Prostate gland (tissue), 2 donors: Measurements from ENCODE around the gene SPTBN4.

Experiments
- POLR2A ChIP-seq: fragments of 450-650 bp; IDR thresholded peaks from one replicate; pipeline ENCODE4 v1.6.1; 2016; ENCODE audit warnings: antibody characterized with exemption, mild to moderate bottlenecking
- TF ChIP-seq, protein P1 (sequence below), 4 experiments: fragments of 200-600 bp in 2 of 4; fragments of 450-650 bp in 2 of 4; sonication (generic) in 2 of 4; IDR thresholded peaks; 1 replicate in 3 of 4; 2 replicates in 1 of 4; pipeline ENCODE4 v1.5.1; 2016 to 2019; ENCODE audit warnings: antibody characterized with exemption in 4 of 4, mild to moderate bottlenecking in 2 of 4, moderate library complexity in 2 of 4

DNA sequence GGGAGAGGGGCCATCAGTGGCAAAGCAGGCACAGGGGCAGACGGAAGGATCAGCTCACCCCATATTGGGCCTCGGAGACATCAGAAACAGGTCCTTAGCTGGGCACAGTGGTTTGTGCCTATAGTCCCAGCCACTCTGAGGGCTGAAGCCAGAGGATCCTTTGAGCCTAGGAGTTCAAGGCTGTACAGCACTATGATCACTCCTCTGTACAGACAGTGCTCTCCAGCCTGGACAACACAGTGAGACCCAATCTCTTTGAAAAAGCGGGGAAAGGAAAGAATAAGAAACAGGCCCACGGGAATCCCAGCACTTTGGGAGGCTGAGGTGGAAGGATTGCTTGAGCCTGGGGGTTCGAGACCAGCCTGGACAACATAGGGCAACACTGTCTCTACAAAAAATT, 47.0 kb upstream of the SPTBN4 start:
- TF ChIP-seq POLR2A, result no peak
- TF ChIP-seq, protein P1, sequence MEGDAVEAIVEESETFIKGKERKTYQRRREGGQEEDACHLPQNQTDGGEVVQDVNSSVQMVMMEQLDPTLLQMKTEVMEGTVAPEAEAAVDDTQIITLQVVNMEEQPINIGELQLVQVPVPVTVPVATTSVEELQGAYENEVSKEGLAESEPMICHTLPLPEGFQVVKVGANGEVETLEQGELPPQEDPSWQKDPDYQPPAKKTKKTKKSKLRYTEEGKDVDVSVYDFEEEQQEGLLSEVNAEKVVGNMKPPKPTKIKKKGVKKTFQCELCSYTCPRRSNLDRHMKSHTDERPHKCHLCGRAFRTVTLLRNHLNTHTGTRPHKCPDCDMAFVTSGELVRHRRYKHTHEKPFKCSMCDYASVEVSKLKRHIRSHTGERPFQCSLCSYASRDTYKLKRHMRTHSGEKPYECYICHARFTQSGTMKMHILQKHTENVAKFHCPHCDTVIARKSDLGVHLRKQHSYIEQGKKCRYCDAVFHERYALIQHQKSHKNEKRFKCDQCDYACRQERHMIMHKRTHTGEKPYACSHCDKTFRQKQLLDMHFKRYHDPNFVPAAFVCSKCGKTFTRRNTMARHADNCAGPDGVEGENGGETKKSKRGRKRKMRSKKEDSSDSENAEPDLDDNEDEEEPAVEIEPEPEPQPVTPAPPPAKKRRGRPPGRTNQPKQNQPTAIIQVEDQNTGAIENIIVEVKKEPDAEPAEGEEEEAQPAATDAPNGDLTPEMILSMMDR (IDR thresholded peaks at IDR 0.05), result no peak
